ENCODE data around the gene MOCS1.

The MOCS1 gene

DNA sequence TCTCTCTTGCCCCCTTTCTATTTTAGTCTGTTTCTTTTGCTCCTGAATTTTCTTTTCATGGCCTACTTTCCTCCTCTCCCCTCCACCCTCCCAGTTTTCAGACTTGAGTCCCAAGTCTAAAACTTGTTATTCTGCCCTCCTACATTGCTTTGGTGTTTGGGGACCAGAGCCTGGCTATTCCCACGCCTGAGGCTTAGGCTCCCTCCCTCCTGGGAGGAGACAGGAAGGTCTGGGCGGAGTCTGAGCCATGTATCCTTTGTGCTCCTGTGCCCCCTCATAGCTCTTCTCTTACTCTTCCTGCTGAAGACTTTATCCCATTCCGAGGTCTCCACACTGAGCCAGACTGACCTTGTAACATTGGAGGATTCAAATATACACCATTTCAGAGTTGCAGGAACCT lies 72.6 kb downstream of the MOCS1 start:
- Histone ChIP-seq H3K27ac (ENCODE audit: insufficient read depth, low read depth, low read length, poor library complexity, severe bottlenecking) (no peak overlapping the region), H3K4me1 (ENCODE audit: control insufficient read depth, insufficient read depth, low read length) (peaks cover 5% of the 10 kb centered on the region), H3K9me3 (ENCODE audit: control insufficient read depth, low read length) (no peaks in the 10 kb centered on the region), H3K27me3 (ENCODE audit: control insufficient read depth, insufficient read depth, low read length, poor library complexity, severe bottlenecking) (no peaks in the 10 kb centered on the region), H3K4me3 (ENCODE audit: insufficient read depth, low read depth, low read length) (no peak overlapping the region), H3K36me3 (ENCODE audit: control insufficient read depth, insufficient read depth, low read length) (no peaks in the 10 kb centered on the region)
- 62 to 65% methylated on average over 3 of the region's 3 CpGs for WGBS, 2 experiments

GRCh38 chr6:39859025-39859424 lies 75.2 kb downstream of the MOCS1 start:
- H3K27ac ChIP-seq (ENCODE audit: insufficient read depth, low read depth, low read length, poor library complexity, severe bottlenecking): no peak overlapping the region
- no peaks in the 10 kb centered on the region for H3K27me3 ChIP-seq (ENCODE audit: control insufficient read depth, insufficient read depth, low read length, poor library complexity, severe bottlenecking)
- peaks cover 5% of the 10 kb centered on the region for H3K4me1 ChIP-seq (ENCODE audit: control insufficient read depth, insufficient read depth, low read length)
- no peak overlapping the region for H3K4me3 ChIP-seq (ENCODE audit: insufficient read depth, low read depth, low read length)
- no peaks in the 10 kb centered on the region for H3K36me3 ChIP-seq (ENCODE audit: control insufficient read depth, insufficient read depth, low read length)
- 85 to 95% methylated on average over 2 of the region's 2 CpGs for WGBS, 2 experiments
- H3K9me3 ChIP-seq (ENCODE audit: control insufficient read depth, low read length): no peaks in the 10 kb centered on the region

- 92 to 96% methylated on average over 7 of the region's 7 CpGs for WGBS, 2 experiments
- Histone ChIP-seq H3K4me3 (ENCODE audit: insufficient read depth, low read depth, low read length) (no peak overlapping the region), H3K36me3 (ENCODE audit: control insufficient read depth, insufficient read depth, low read length) (no peaks in the 10 kb centered on the region), H3K4me1 (ENCODE audit: control insufficient read depth, insufficient read depth, low read length) (peaks cover 5% of the 10 kb centered on the region), H3K9me3 (ENCODE audit: control insufficient read depth, low read length) (no peaks in the 10 kb centered on the region), H3K27ac (ENCODE audit: insufficient read depth, low read depth, low read length, poor library complexity, severe bottlenecking) (no peak overlapping the region), H3K27me3 (ENCODE audit: control insufficient read depth, insufficient read depth, low read length, poor library complexity, severe bottlenecking) (no peaks in the 10 kb centered on the region)
Observed at GRCh38 chr6:39855356-39855995, 78.8 kb downstream of the MOCS1 start.
